ENCODE measurements around the gene ATP6V0A4.
"Not testable (repeated sequence)": the region's sequence is repeated elsewhere in the genome, so short reads cannot be mapped to it uniquely, and the experiment has no call there.

ATP6V0A4 gene

GRCh38 chr7:138749960-138750359 lies 48.0 kb downstream of the ATP6V0A4 start:
- no peak for DNase-seq

GRCh38 chr7:138748666-138749065 lies 49.3 kb downstream of the ATP6V0A4 start:
- no peak for DNase-seq

- no peak for DNase-seq
Observed at GRCh38 chr7:138746073-138746472, 51.9 kb downstream of the ATP6V0A4 start.

GRCh38 chr7:138745189-138745588 lies 52.8 kb downstream of the ATP6V0A4 start:
- no peak for DNase-seq

- DNase-seq: no peak
Observed at GRCh38 chr7:138741453-138741735, 56.6 kb downstream of the ATP6V0A4 start.

GRCh38 chr7:138739859-138740258 lies 58.1 kb downstream of the ATP6V0A4 start:
- no peak for DNase-seq

- DNase-seq: peak; percentile 76
Observed at GRCh38 chr7:138738551-138739335, 59.3 kb downstream of the ATP6V0A4 start.

- DNase-seq: no peak
Observed at GRCh38 chr7:138738114-138738513, 59.9 kb downstream of the ATP6V0A4 start.

GRCh38 chr7:138735399-138735798 lies 62.6 kb downstream of the ATP6V0A4 start:
- DNase-seq: no peak

GRCh38 chr7:138731733-138732132 lies 66.3 kb downstream of the ATP6V0A4 start:
- DNase-seq: not testable (repeated sequence)

- no peak for DNase-seq
Observed at GRCh38 chr7:138729444-138729843, 68.6 kb downstream of the ATP6V0A4 start.

- no peak for DNase-seq
Observed at GRCh38 chr7:138727336-138728099, 70.5 kb downstream of the ATP6V0A4 start.

GRCh38 chr7:138726288-138726687 lies 71.7 kb downstream of the ATP6V0A4 start:
- no peak for DNase-seq

GRCh38 chr7:138720286-138720685 lies 77.7 kb downstream of the ATP6V0A4 start:
- DNase-seq: no peak

GRCh38 chr7:138716889-138717288 lies 81.1 kb downstream of the ATP6V0A4 start:
- DNase-seq: no peak

- DNase-seq: no peak
Observed at GRCh38 chr7:138713191-138713590, 84.8 kb downstream of the ATP6V0A4 start.

GRCh38 chr7:138712652-138713051 lies 85.3 kb downstream of the ATP6V0A4 start:
- no peak for DNase-seq

GRCh38 chr7:138710536-138711385 lies 87.2 kb downstream of the ATP6V0A4 start:
- DNase-seq: no peak

- DNase-seq: no peak
Observed at GRCh38 chr7:138705167-138705566, 92.8 kb downstream of the ATP6V0A4 start.

GRCh38 chr7:138701537-138701923 lies 96.5 kb downstream of the ATP6V0A4 start:
- DNase-seq: no peak

GRCh38 chr7:138700857-138701536 lies 97.0 kb downstream of the ATP6V0A4 start, which contains the start of gene SVOPL:
SVOPL (minus strand) TSS chr7:138701362; CDS start chr7:138679045, 22,317 bp downstream.
- no peak for DNase-seq

GRCh38 chr7:138699661-138700060 lies 98.3 kb downstream of the ATP6V0A4 start:
- no peak for DNase-seq

GRCh38 chr7:138698281-138698680 lies 99.7 kb downstream of the ATP6V0A4 start:
- no peak for DNase-seq
